Activated T-helper 17 cell treated with anti-CD3 and anti-CD28 coated beads, Interleukin-2, amount 50 U/mL, for 72 hours (primary cell): ENCODE results near the gene OBSCN. TPM values are rescaled to one million over a fixed set of nuclear protein-coding genes. Genes with fewer than 3 reads are reported as not detected.

Source experiments
- total RNA-seq, 2 donors: library from RNA; stranded (reverse); gene quantifications; one replicate each; pipeline ENCODE4 v1.2.3, GENCODE V29; 2022

The OBSCN gene
- total RNA-seq, 2 donors from 2014 or later = 10.8 to 60.0 TPM

Other genes starting within 250 kb of the OBSCN start
- not detected for gene WNT3A, start 201.0 kb upstream of the OBSCN start, total RNA-seq
- gene ARF1, start 125.3 kb upstream of the OBSCN start, total RNA-seq = 100 to 1,000 TPM; 288 to 364 TPM
- 10 to 100 TPM; 18.3 TPM for gene C1orf35, start 104.7 kb upstream of the OBSCN start, total RNA-seq
- gene MRPL55, start 98.7 kb upstream of the OBSCN start, total RNA-seq = 10 to 100 TPM; 42.3 to 48.6 TPM
- gene GUK1, start 67.8 kb upstream of the OBSCN start, total RNA-seq = 100 to 1,000 TPM; 284 to 285 TPM
- under 1 TPM; 0.43 to 0.61 TPM for gene GJC2, start 58.1 kb upstream of the OBSCN start, total RNA-seq
- gene IBA57, start 42.2 kb upstream of the OBSCN start, total RNA-seq = 1 to 10 TPM; 6.6 to 8.8 TPM
- gene TRIM11, start 198.8 kb downstream of the OBSCN start, total RNA-seq = 10 to 100 TPM; 41.7 to 48.6 TPM
- gene TRIM17, start 208.8 kb downstream of the OBSCN start, total RNA-seq = 1 to 10 TPM; 1.7 to 1.9 TPM